NCI-H1105 treated with DMSO at 0.1 percent for 48 hours (cell line): Measurements from ENCODE around the gene PGAP1.

Source experiments
- DNase-seq: peaks from one replicate; lab custom pipeline; 2025; lab: John Stamatoyannopoulos, UW

Gene PGAP1

GRCh38 chr2:196926562-196927375, at the start of gene PGAP1:
TSS of gene PGAP1 (minus strand) at chr2:196926707. CDS start at chr2:196926616, 91 bp downstream.
- peak; percentile 92 for DNase-seq

GRCh38 chr2:196974970-196975369, 48.5 kb upstream of the PGAP1 start:
- DNase-seq, result no peak

GRCh38 chr2:196971574-196972279, 45.2 kb upstream of the PGAP1 start:
- no peak for DNase-seq

- DNase-seq, result no peak
These were observed 43.6 kb upstream of the PGAP1 start for GRCh38 chr2:196970099-196970498.

- no peak for DNase-seq
These were observed 42.0 kb upstream of the PGAP1 start for GRCh38 chr2:196968516-196968915.

- DNase-seq, result no peak
These were observed 41.3 kb upstream of the PGAP1 start for GRCh38 chr2:196967775-196968174.

GRCh38 chr2:196967116-196967515, 40.6 kb upstream of the PGAP1 start:
- no peak for DNase-seq

- no peak for DNase-seq
These were observed 39.6 kb upstream of the PGAP1 start for GRCh38 chr2:196966061-196966460.

- no peak for DNase-seq
These were observed 39.1 kb upstream of the PGAP1 start for GRCh38 chr2:196965651-196966050.

GRCh38 chr2:196963961-196964360, 37.5 kb upstream of the PGAP1 start:
- DNase-seq, result no peak

GRCh38 chr2:196963043-196963442, 36.5 kb upstream of the PGAP1 start:
- DNase-seq, result no peak

- no peak for DNase-seq
These were observed 35.8 kb upstream of the PGAP1 start for GRCh38 chr2:196962325-196962724.

GRCh38 chr2:196961889-196962288, 35.4 kb upstream of the PGAP1 start:
- no peak for DNase-seq

GRCh38 chr2:196959734-196960338, 33.3 kb upstream of the PGAP1 start:
- DNase-seq, result no peak

- no peak for DNase-seq
These were observed 32.8 kb upstream of the PGAP1 start for GRCh38 chr2:196959281-196959680.

GRCh38 chr2:196957881-196958525, 31.5 kb upstream of the PGAP1 start:
- no peak for DNase-seq

GRCh38 chr2:196957442-196957841, 30.9 kb upstream of the PGAP1 start:
- DNase-seq, result no peak

- DNase-seq, result no peak
These were observed 29.6 kb upstream of the PGAP1 start for GRCh38 chr2:196956069-196956468.

GRCh38 chr2:196955036-196955435, 28.5 kb upstream of the PGAP1 start:
- no peak for DNase-seq

GRCh38 chr2:196954001-196954400, 27.5 kb upstream of the PGAP1 start:
- DNase-seq, result no peak

- DNase-seq, result no peak
These were observed 26.4 kb upstream of the PGAP1 start for GRCh38 chr2:196952936-196953335.

- DNase-seq, result no peak
These were observed 25.5 kb upstream of the PGAP1 start for GRCh38 chr2:196951973-196952372.
